Stimulated activated effector memory CD8-positive, alpha-beta T cell treated with anti-CD3 and anti-CD28 coated beads, Interleukin-12 subunit alpha, Interleukin-12 subunit beta, amount 100 ng/mL, for 72 hours (primary cell): Measurements from ENCODE around the gene VTI1A.

ENCODE experiments used
- ATAC-seq: fragments of 150-1000 bp; cut with Tn5 transposase; 2 replicates; pipeline ENCODE4 v1.10.0; 2021
- DNase-seq, 2 donors: peaks; one replicate each; pipeline ENCODE4 v3.0.0; 2021 to 2022; ENCODE audit warnings: low spot score in 2 of 2
- H3K27ac Mint-ChIP-seq: one replicate; pipeline ENCODE4 v1.8.0; 2022; ENCODE audit warnings: mild to moderate bottlenecking, mixed read lengths
- H3K36me3 Mint-ChIP-seq: one replicate; pipeline ENCODE4 v1.8.0; 2022; ENCODE audit warnings: mild to moderate bottlenecking, mixed read lengths
- H3K4me1 Mint-ChIP-seq: one replicate; pipeline ENCODE4 v1.8.0; 2022; ENCODE audit warnings: mixed read lengths
- H3K4me3 Mint-ChIP-seq: one replicate; pipeline ENCODE4 v1.8.0; 2022; ENCODE audit warnings: mild to moderate bottlenecking, mixed read lengths
- H3K9me3 Mint-ChIP-seq: one replicate; pipeline ENCODE4 v1.8.0; 2022; ENCODE audit warnings: mixed read lengths

Gene VTI1A

GRCh38 chr10:112803961-112804401, 357.0 kb downstream of the VTI1A start:
- DNase-seq (no peak), ATAC-seq (no peak)
- Mint-ChIP-seq H3K9me3 (no peaks in the 10 kb centered on the region), H3K27ac (no peak overlapping the region), H3K4me3 (no peak overlapping the region), H3K4me1 (peaks cover 4% of the 10 kb centered on the region), H3K36me3 (no peaks in the 10 kb centered on the region)

GRCh38 chr10:112805254-112805590, 358.2 kb downstream of the VTI1A start:
- Mint-ChIP-seq H3K4me3 (no peak overlapping the region), H3K4me1 (no peaks in the 10 kb centered on the region), H3K27ac (no peak overlapping the region), H3K36me3 (no peaks in the 10 kb centered on the region), H3K9me3 (no peaks in the 10 kb centered on the region)
- no peak for ATAC-seq
- DNase-seq, result no peak

- Mint-ChIP-seq H3K9me3 (no peaks in the 10 kb centered on the region), H3K36me3 (no peaks in the 10 kb centered on the region), H3K4me1 (no peaks in the 10 kb centered on the region), H3K4me3 (no peak overlapping the region), H3K27ac (no peak overlapping the region)
- DNase-seq, result no peak
- no peak for ATAC-seq
Measured at GRCh38 chr10:112805701-112806100, 358.7 kb downstream of the VTI1A start.

- Mint-ChIP-seq H3K4me3 (no peak overlapping the region), H3K27ac (no peak overlapping the region), H3K4me1 (no peaks in the 10 kb centered on the region), H3K9me3 (no peaks in the 10 kb centered on the region), H3K36me3 (no peaks in the 10 kb centered on the region)
- ATAC-seq (no peak), DNase-seq (no peak)
Measured at GRCh38 chr10:112807013-112807412, 360.0 kb downstream of the VTI1A start.

GRCh38 chr10:112809736-112810135, 362.7 kb downstream of the VTI1A start:
- Mint-ChIP-seq H3K27ac (no peak overlapping the region), H3K4me3 (no peak overlapping the region), H3K4me1 (peaks cover 26% of the 10 kb centered on the region), H3K36me3 (no peaks in the 10 kb centered on the region), H3K9me3 (no peaks in the 10 kb centered on the region)
- DNase-seq, result no peak
- ATAC-seq, result no peak

GRCh38 chr10:112810711-112811151, 363.7 kb downstream of the VTI1A start:
- ATAC-seq (no peak), DNase-seq (no peak)
- Mint-ChIP-seq H3K27ac (no peak overlapping the region), H3K9me3 (no peaks in the 10 kb centered on the region), H3K4me1 (peaks cover 36% of the 10 kb centered on the region), H3K4me3 (no peak overlapping the region), H3K36me3 (peaks cover 8% of the 10 kb centered on the region)

GRCh38 chr10:112811741-112812551, 364.9 kb downstream of the VTI1A start:
- Mint-ChIP-seq H3K4me3 (no peak overlapping the region), H3K9me3 (no peaks in the 10 kb centered on the region), H3K27ac (no peak overlapping the region), H3K4me1 (peaks cover 42% of the 10 kb centered on the region), H3K36me3 (peaks cover 14% of the 10 kb centered on the region)
- DNase-seq (no peak), ATAC-seq (no peak)

GRCh38 chr10:112812586-112812985, 365.6 kb downstream of the VTI1A start:
- Mint-ChIP-seq H3K4me3 (no peak overlapping the region), H3K36me3 (peaks cover 17% of the 10 kb centered on the region), H3K9me3 (no peaks in the 10 kb centered on the region), H3K4me1 (peaks cover 42% of the 10 kb centered on the region), H3K27ac (no peak overlapping the region)
- no peak for ATAC-seq
- DNase-seq, result no peak

GRCh38 chr10:112813866-112814591, 367.0 kb downstream of the VTI1A start:
- ATAC-seq (peak; percentile 61), DNase-seq (no peak)

GRCh38 chr10:112815269-112816032, 368.4 kb downstream of the VTI1A start:
- Mint-ChIP-seq H3K36me3 (peaks cover 21% of the 10 kb centered on the region), H3K4me3 (peak overlapping the region; percentile 3), H3K4me1 (peaks cover 43% of the 10 kb centered on the region), H3K9me3 (no peaks in the 10 kb centered on the region), H3K27ac (peak overlapping the region; percentile 34)
- ATAC-seq, result peak; percentile 54
- no peak for DNase-seq

More at GRCh38 chr10:112813866-112814591, 367.0 kb downstream of the VTI1A start:
- H3K9me3 Mint-ChIP-seq, result no peaks in the 10 kb centered on the region
- H3K4me3 Mint-ChIP-seq, result peak overlapping the region; percentile 10
- H3K4me1 Mint-ChIP-seq, result peaks cover 42% of the 10 kb centered on the region
- H3K36me3 Mint-ChIP-seq, result peaks cover 21% of the 10 kb centered on the region
- H3K27ac Mint-ChIP-seq, result peak overlapping the region; percentile 50

GRCh38 chr10:112816033-112816430, 369.0 kb downstream of the VTI1A start:
- DNase-seq (no peak), ATAC-seq (no peak)
- peaks cover 45% of the 10 kb centered on the region for H3K4me1 Mint-ChIP-seq
- no peak overlapping the region for H3K27ac Mint-ChIP-seq
- H3K36me3 Mint-ChIP-seq, result peaks cover 21% of the 10 kb centered on the region
- no peaks in the 10 kb centered on the region for H3K9me3 Mint-ChIP-seq
- no peak overlapping the region for H3K4me3 Mint-ChIP-seq

GRCh38 chr10:112816891-112817290, 369.9 kb downstream of the VTI1A start:
- Mint-ChIP-seq H3K27ac (no peak overlapping the region), H3K9me3 (no peaks in the 10 kb centered on the region), H3K4me3 (no peak overlapping the region), H3K36me3 (peaks cover 21% of the 10 kb centered on the region), H3K4me1 (peaks cover 45% of the 10 kb centered on the region)
- no peak for ATAC-seq
- DNase-seq, result no peak

- ATAC-seq, result no peak
- H3K4me3 Mint-ChIP-seq, result no peak overlapping the region
- H3K9me3 Mint-ChIP-seq, result no peaks in the 10 kb centered on the region
- H3K27ac Mint-ChIP-seq, result no peak overlapping the region
- DNase-seq, result no peak
- H3K4me1 Mint-ChIP-seq, result peaks cover 35% of the 10 kb centered on the region
- H3K36me3 Mint-ChIP-seq, result peaks cover 21% of the 10 kb centered on the region
Measured at GRCh38 chr10:112817981-112818777, 371.2 kb downstream of the VTI1A start.

GRCh38 chr10:112819231-112819630, 372.2 kb downstream of the VTI1A start:
- ATAC-seq, result no peak
- no peaks in the 10 kb centered on the region for H3K9me3 Mint-ChIP-seq
- peaks cover 21% of the 10 kb centered on the region for H3K36me3 Mint-ChIP-seq
- no peak for DNase-seq
- peaks cover 25% of the 10 kb centered on the region for H3K4me1 Mint-ChIP-seq
- no peak overlapping the region for H3K27ac Mint-ChIP-seq
- no peak overlapping the region for H3K4me3 Mint-ChIP-seq

- H3K9me3 Mint-ChIP-seq, result no peaks in the 10 kb centered on the region
- H3K27ac Mint-ChIP-seq, result no peak overlapping the region
- H3K4me1 Mint-ChIP-seq, result peaks cover 14% of the 10 kb centered on the region
- no peak overlapping the region for H3K4me3 Mint-ChIP-seq
- H3K36me3 Mint-ChIP-seq, result peaks cover 17% of the 10 kb centered on the region
- DNase-seq (no peak), ATAC-seq (no peak)
Measured at GRCh38 chr10:112820320-112820719, 373.3 kb downstream of the VTI1A start.
